Stimulated activated CD4-positive, alpha-beta T cell treated with anti-CD3 and anti-CD28 coated beads, Interleukin-2, amount 100 ng/mL, for 24 hours (primary cell): ENCODE results near the gene WNT2B.

ENCODE experiments used
- DNase-seq, 2 donors: peaks; one replicate each; pipeline ENCODE4 v3.0.0-alpha.2; 2020

WNT2B gene

DNA sequence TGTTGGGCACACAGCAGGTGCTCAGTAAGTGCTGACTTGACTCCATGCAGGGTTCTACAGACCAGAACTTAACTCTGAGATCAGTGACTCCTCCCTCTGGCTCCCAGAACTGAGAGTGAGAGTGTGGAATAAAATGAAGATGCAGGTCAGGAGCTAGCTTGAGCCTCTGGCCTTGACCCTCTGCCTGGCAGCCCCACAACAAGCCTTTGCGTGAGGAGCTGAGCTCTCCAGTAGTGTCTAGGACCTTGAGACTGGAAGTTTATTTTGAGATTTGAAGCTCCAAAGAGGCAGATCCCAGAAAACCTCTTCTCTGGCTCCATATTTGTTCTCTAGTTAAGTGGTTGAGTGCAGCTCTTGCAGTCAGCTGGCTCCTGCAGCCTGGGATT, 3.4 kb upstream of the WNT2B start:
- DNase-seq: no peak

DNA sequence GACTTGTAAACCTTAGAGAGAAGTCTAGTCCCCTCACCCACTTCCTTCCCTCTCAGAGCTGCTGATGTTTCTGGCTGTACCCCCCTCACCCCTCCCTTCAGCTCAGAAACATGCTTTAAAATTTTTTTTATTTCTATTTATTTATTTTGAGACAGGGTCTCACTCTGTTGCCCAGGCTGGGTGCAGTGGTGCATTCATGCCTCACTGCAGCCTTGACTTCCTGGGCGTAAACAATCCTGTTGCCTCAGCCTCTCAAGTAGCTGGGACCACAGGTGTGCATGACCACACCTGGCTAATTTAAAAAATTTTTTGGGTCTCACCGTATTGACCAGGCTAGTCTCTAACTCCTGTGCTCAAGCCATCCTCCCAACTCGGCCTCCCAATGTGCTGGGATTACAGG, 2.9 kb upstream of the WNT2B start:
- no peak for DNase-seq

DNA sequence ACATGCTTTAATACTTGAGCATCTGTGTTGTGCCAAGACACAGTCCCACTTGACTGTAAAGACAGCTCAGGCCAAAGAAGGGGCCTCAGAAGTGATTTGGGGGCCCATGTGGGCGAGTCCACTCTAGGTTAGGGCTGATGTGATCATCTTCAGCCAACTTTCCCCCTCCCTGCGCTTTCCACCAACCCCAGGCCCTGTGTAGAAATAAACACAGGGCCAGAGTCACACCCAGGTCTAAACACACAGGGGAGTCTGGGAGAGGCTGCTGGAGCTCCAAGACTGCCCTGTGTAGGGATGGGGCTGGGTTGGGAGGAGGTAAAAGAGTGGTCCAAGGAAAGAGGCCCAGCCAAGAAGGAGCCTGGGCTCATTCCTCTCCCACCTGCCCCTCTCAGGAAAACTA, 2.5 kb upstream of the WNT2B start:
- DNase-seq: no peak

DNA sequence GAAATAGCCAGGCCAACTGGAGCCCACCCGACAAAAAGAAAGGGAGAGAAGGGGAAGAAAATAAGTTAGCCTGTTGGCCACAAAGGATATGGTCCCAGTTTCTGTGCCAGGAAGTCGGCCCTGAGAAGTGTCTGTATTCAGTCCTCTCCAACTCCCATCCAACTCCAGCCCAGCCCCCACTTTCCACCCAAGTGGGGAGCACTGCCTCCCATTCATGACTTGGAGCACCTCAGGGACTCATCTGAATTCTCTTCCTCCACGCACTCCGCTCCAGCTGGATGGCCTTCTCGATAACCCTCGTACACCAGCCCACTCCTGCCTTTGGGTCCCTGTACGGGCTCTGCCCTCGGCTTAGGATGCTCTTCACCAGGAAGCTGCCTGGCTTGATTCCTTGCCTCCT, 2.0 kb upstream of the WNT2B start:
- DNase-seq: no peak

DNA sequence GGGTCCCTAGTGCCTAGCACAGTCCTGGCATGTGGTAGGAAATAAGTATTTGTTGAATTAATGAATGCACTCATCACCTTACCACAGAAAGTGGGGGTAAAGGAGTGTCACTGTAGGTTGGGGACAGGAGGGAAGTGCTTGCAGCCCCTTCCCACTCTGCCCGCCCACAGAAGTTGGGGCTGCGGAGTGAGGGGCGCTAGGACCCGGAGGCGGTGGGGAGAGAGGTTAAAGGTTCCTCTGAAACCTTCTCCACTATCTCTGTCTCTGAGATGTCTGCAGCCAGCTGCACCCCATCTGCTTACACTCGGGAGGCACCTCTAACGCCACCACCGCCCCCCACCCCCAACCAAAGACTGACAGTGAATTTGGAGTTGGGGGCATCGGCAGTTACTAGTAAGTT, 1.4 kb upstream of the WNT2B start:
- DNase-seq: no peak

GRCh38 chr1:112507921-112508277, 866 bp upstream of the WNT2B start:
- peak; percentile 27 to 37 for DNase-seq

- DNase-seq: peak in 1 of 2 donors; percentile 27
Measured at GRCh38 chr1:112509005-112509659, 367 bp downstream of the WNT2B start.

GRCh38 chr1:112509660-112510178, 954 bp downstream of the WNT2B start:
- no peak for DNase-seq

DNA sequence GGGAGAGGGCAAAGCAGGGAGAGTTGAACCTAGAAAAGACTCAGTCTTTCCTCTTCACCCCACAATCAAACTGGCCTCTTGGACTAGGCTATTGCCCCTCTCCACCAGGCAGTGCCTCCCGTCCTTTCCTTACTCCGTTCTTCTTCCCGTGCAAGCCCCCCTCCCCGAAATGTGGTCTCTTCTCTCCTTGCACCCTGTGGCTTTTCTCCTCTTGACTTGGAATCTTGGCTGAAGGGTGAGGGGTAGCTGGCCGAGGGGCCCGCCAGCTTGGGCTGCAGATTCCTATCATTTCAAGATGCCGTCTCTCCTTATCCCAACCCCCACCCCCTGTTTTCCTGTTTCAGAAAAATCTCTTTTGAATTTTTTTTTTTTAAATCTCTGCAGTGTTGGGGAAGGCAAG, 1.6 kb downstream of the WNT2B start:
- DNase-seq: no peak

DNA sequence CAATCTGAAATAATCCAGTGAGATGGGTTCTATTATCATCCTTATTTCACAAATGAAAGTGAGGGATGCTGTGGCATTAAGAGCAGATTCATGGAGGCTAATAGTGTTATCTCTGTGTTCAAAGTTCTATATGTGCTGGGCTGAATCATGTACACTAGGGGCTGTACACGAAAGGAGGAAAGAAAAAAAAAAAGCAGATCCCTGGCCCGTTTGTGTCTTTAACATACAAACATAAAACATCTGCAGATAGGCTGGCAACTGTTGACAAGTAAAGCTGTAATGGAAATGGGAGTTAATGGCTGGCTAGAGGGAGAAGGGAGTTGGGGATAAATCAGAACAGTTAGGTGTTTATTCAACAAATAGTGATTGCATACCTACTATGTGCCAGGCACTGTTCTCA, 3.1 kb downstream of the WNT2B start:
- no peak for DNase-seq

DNA sequence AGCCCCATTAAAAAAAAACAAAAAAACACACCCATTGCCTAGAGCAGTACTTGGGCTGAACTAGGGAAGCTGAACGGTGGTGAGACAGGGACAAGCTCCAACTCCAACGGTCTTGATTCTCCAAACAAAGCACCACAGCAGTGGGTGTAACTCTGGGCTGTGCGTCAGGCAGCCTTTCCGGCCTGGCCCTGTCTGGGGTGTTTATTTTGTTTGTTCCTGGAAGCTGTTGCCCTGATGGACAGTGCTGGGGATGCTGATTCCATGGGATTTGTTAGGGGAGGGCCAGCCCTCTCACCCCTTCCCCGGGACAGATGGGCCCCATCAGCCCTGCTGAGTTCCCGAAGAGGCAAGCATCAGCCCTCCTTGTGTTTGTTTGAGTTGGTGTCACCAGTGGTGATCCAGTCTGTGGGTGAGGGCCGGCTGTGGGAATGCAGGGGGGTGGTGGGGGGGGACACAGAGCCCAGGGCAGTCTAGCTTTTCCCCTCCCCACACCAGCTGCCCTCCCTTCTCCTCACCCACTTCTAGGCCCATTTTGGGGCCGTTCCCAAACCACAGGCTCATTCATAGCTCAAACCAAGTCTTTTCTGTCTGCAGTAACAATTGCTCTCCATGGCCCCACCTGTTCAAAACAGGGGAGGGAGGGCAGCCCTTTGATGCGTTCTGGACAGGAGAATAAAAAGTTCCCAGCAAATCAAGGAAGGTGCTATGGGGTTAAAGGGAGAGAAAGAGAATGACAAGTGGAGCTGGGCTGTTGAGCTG, 4.5 kb downstream of the WNT2B start:
- DNase-seq: no peak

DNA sequence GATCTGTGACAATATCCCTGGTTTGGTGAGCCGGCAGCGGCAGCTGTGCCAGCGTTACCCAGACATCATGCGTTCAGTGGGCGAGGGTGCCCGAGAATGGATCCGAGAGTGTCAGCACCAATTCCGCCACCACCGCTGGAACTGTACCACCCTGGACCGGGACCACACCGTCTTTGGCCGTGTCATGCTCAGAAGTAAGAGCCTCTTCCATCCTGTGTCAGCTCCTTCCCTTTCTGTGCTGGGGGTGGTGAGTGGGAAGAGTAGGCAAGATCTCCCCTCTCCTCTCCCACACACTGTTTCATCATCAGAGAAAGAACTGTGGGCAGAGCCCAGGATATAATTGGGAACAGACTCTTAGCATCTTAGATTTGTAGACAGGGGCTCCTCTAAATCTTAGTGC, 6.1 kb downstream of the WNT2B start:
- no peak for DNase-seq

DNA sequence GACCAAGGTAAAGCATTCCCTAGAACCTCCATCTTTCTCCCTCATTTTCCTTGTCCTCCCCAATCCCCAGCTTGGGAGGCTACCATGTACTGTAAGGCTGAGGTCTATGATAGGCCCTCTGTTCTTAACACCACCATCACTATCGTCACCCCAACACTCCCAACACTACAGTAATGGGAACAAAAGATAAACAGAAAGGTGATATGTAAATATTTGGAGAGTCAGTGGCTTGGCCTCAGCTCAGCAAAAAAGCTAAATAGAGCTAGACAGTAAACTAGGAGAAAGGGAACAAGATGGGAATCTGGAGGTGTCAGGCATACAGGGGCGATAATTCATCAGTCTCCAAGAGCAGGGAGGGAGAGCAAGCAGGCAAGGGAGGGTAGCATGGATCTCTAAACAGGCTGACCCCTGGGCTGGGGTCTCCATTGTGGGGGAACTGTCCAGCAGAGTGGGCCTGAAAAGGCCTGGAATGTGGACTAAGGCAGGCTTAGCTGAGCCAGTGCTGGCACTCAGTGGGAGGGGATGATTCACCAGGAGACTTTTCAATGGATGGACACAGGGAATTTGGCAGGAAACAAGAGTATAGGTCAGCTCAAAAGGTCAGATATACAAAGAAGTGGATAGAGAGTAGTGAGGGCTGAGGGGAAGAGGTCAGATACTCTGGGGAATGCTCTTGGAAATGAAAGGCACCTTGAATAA, 6.7 kb downstream of the WNT2B start:
- no peak for DNase-seq

- DNase-seq: no peak
Measured at GRCh38 chr1:112516141-112516540, 7.4 kb downstream of the WNT2B start.

DNA sequence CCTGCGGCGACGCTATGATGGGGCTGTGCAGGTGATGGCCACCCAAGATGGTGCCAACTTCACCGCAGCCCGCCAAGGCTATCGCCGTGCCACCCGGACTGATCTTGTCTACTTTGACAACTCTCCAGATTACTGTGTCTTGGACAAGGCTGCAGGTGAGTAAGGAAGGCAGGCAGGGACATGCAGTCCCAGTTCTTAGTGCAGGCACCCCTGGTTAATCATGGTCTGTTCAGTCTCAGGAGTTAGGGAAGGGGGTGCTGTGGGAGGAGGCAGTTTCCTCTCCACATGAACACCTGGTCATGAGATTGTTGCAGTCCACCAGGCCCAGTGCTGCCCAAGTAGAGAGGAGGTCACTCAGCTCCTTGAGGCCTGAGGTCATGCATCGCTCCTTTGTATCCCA, 8.5 kb downstream of the WNT2B start:
- no peak for DNase-seq

GRCh38 chr1:112517646-112518045, 8.9 kb downstream of the WNT2B start:
- DNase-seq: no peak

- DNase-seq: no peak
Measured at GRCh38 chr1:112518186-112518585, 9.4 kb downstream of the WNT2B start.

DNA sequence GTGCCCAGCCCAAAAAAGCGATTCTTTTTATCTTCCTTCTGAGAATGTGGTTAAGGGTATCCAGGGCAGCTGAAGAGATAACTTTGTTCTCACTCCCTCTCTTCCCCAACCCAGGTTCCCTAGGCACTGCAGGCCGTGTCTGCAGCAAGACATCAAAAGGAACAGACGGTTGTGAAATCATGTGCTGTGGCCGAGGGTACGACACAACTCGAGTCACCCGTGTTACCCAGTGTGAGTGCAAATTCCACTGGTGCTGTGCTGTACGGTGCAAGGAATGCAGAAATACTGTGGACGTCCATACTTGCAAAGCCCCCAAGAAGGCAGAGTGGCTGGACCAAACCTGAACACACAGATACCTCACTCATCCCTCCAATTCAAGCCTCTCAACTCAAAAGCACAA, 11.4 kb downstream of the WNT2B start:
- DNase-seq: no peak

GRCh38 chr1:112522621-112523020, 13.9 kb downstream of the WNT2B start:
- no peak for DNase-seq

GRCh38 chr1:112524251-112524650, 15.5 kb downstream of the WNT2B start:
- no peak for DNase-seq

- DNase-seq: no peak
Measured at GRCh38 chr1:112524986-112525385, 16.2 kb downstream of the WNT2B start.

GRCh38 chr1:112527266-112528010, 18.7 kb downstream of the WNT2B start:
- DNase-seq: no peak

- no peak for DNase-seq
Measured at GRCh38 chr1:112528076-112528475, 19.3 kb downstream of the WNT2B start.
